Measurements from ENCODE around the gene BABAM1. TPM values are rescaled to one million over a fixed set of nuclear protein-coding genes. Genes with fewer than 3 reads are reported as not detected.
A peak's percentile ranks its signal among the peaks of the same experiment; 100 is the strongest.

BABAM1 gene
- total RNA-seq, 1 donor from 2014 or later: 135 TPM

DNA sequence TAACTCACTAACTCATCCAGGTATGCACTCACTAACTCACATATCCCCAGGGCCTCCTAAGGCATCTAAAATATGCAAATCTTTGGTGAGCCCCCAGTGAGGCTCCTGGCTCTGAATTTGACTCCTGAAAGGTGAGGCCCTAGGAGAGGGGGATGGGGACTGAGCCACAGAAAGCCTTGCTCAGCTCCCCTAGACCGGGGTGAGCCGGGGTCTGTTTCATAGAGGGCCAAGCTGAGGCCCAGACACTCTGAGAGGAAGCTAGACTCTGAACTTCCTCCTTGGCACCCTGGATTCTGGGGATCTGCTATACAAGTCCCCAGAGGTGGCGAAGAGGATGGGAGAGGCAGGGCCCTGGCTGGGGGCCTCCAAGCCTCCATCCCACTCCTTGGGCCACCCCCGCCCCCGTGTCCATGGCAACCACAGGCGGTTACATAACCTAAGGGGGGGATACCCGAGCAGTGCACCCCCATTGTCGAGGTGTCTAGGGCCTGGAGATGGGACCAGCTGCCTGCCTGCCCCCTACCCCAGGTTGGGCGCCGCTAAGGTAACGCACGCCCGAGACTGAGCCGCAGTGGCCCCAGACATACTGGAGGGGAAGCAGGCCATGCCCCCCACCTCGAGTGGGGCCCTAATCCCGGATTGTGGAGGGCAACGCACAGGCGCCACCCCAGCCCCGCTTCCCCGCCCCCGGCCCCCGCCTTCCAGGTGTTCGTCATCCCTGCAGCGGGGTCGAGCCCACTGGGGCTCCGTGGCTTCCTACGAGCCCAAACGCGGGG is 35.3 kb downstream of the BABAM1 start:
- ATAC-seq (ENCODE audit: low read depth): no peak
- peak overlapping the region; percentile 77 for H3K4me3 Mint-ChIP-seq
- H3K9me3 Mint-ChIP-seq: no peaks in the 10 kb centered on the region
- H3K27me3 Mint-ChIP-seq: no peaks in the 10 kb centered on the region
- intact Hi-C loops (cut with micrococcal nuclease): loop anchor here (10.0 kb wide), 1 partner anchor 408 kb away; no protein-coding TSS in a partner anchor
- CTCF ChIA-PET: interaction anchor here (1.4 to 2.2 kb wide), 2 partner anchors 10 to 21 kb away, joined by 3 to 12 read pairs; no protein-coding TSS in a partner anchor
- peaks cover 33% of the 10 kb centered on the region for H3K4me1 Mint-ChIP-seq
- no peak overlapping the region for H3K27ac Mint-ChIP-seq
- H3K36me3 Mint-ChIP-seq (ENCODE audit: low read depth): peaks cover 11% of the 10 kb centered on the region
- DNase-seq: no peak
- POLR2A ChIA-PET: interaction anchor here (0.7 to 1.6 kb wide), 7 partner anchors 11 to 1881 kb away, joined by 3 to 6 read pairs (median 3); partner anchors contain the start of genes ANO8, BST2 and USE1
- TF ChIP-seq, protein P1, sequence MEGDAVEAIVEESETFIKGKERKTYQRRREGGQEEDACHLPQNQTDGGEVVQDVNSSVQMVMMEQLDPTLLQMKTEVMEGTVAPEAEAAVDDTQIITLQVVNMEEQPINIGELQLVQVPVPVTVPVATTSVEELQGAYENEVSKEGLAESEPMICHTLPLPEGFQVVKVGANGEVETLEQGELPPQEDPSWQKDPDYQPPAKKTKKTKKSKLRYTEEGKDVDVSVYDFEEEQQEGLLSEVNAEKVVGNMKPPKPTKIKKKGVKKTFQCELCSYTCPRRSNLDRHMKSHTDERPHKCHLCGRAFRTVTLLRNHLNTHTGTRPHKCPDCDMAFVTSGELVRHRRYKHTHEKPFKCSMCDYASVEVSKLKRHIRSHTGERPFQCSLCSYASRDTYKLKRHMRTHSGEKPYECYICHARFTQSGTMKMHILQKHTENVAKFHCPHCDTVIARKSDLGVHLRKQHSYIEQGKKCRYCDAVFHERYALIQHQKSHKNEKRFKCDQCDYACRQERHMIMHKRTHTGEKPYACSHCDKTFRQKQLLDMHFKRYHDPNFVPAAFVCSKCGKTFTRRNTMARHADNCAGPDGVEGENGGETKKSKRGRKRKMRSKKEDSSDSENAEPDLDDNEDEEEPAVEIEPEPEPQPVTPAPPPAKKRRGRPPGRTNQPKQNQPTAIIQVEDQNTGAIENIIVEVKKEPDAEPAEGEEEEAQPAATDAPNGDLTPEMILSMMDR (IDR thresholded peaks at IDR 0.05): no peak

GRCh38 chr19:17303167-17303939 is 36.1 kb downstream of the BABAM1 start, which contains the start of gene ABHD8:
Gene ABHD8, minus strand, starts transcription at chr19:17303425. Its CDS starts 1,809 bp downstream, at chr19:17301616.
- intact Hi-C loops (cut with micrococcal nuclease): loop anchor here (10.0 kb wide), 1 partner anchor 409 kb away; no protein-coding TSS in a partner anchor
- POLR2A ChIA-PET: interaction anchor here (0.6 to 1.6 kb wide), 7 partner anchors 12 to 1880 kb away, joined by 3 to 6 read pairs (median 3); partner anchors contain the start of gene ANO8
- Mint-ChIP-seq H3K4me3 (peak within 1 kb of the TSS; percentile 77), H3K27ac (peak within 1 kb of the TSS; percentile 56), H3K36me3 (ENCODE audit: low read depth) (peaks cover 7% of the 10 kb centered on the region), H3K4me1 (peaks cover 37% of the 10 kb centered on the region), H3K27me3 (no peaks in the 10 kb centered on the region), H3K9me3 (no peaks in the 10 kb centered on the region)
- peak; percentile 90 for DNase-seq
- TF ChIP-seq, protein P1 (IDR thresholded peaks at IDR 0.05): no peak
- peak; percentile 73 for ATAC-seq (ENCODE audit: low read depth)
- CTCF ChIA-PET: interaction anchor here (0.9 to 2.3 kb wide), 5 partner anchors 10 to 230 kb away, joined by 3 to 12 read pairs (median 3); no protein-coding TSS in a partner anchor

DNA sequence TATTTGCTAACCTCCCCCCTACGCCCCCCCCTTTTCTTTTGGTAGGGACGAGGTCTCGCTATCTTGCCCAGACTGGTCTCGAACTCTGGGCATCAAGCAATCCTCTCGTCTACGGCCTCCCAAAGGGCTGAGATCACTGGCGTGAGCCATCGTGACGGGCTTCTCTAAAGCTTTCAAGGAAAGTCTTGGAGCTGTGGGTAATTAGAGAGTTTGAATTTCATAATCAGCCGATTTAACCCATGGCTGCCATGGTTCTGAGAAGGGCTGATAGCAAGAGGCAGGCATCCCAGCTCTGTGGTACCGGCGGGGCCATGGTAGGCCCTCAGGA is 36.7 kb downstream of the BABAM1 start:
- no peak for ATAC-seq (ENCODE audit: low read depth)
- Mint-ChIP-seq H3K4me3 (peak overlapping the region; percentile 77), H3K27me3 (no peaks in the 10 kb centered on the region), H3K36me3 (ENCODE audit: low read depth) (peaks cover 5% of the 10 kb centered on the region), H3K9me3 (no peaks in the 10 kb centered on the region), H3K4me1 (peaks cover 37% of the 10 kb centered on the region), H3K27ac (no peak overlapping the region)
- POLR2A ChIA-PET: interaction anchor here (0.6 to 1.6 kb wide), 6 partner anchors 12 to 888 kb away, joined by 3 to 6 read pairs (median 4); partner anchors contain the start of gene ANO8
- CTCF ChIA-PET: interaction anchor here (0.9 to 2.3 kb wide), 5 partner anchors 11 to 230 kb away, joined by 3 to 12 read pairs (median 3); no protein-coding TSS in a partner anchor
- no peak for DNase-seq
- TF ChIP-seq, protein P1 (IDR thresholded peaks at IDR 0.05): no peak
- intact Hi-C loops (cut with micrococcal nuclease): loop anchor here (10.0 kb wide), 1 partner anchor 409 kb away; no protein-coding TSS in a partner anchor

DNA sequence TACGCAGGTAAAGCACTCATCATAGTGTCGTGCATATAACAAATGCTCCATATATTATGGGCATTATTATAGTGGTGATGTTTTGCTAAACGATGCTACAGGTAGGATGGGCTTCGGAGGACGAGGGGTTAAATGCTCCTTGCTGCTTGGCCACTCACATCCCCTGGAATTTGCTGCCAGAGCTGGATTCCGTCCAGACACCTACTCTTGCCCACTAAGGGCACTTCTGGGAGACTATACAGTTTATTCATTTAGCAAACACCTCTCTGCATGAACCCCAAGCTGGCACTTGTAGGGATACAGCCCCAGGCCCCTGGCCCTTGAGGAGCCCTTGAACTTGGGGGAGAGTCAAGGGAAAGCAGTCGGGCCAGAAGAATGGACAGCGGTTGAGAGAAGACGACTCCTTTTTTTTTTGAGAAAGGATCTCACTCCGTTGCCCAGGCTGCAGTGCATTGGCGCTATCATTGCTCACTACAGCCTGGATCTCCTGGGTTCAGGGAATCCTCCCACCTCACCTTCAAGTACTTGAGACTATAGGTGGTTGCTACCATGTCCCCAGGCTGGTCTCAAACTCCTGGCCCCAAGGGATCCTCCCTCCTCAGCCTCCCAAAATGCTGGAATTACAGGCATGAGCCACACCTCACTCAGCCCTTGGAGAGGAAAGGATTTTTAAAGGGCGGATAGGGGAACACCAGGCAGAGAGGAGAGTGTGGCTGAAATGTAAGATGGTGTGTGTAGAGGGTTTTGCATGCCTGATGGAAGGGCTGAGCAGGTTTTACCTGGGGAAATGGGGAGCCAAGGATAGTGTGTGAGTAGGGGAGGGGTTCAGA is 37.4 kb downstream of the BABAM1 start:
- Mint-ChIP-seq H3K4me3 (peak overlapping the region; percentile 88), H3K27ac (peak overlapping the region; percentile 91), H3K9me3 (no peaks in the 10 kb centered on the region), H3K27me3 (no peaks in the 10 kb centered on the region), H3K4me1 (peaks cover 44% of the 10 kb centered on the region), H3K36me3 (ENCODE audit: low read depth) (peaks cover 8% of the 10 kb centered on the region)
- TF ChIP-seq, protein P1 (IDR thresholded peaks at IDR 0.05): no peak
- no peak for ATAC-seq (ENCODE audit: low read depth)
- CTCF ChIA-PET: interaction anchor here (0.7 to 2.3 kb wide), 16 partner anchors 10 to 239 kb away, joined by 3 to 14 read pairs (median 4); partner anchors contain the start of genes ANKLE1, ANO8 and BABAM1
- intact Hi-C loops (cut with micrococcal nuclease): loop anchor here (1.0 to 10.0 kb wide), 7 partner anchors 12 to 717 kb away; partner anchors contain the start of genes BABAM1 and GTPBP3
- POLR2A ChIA-PET: interaction anchor here (0.6 to 1.6 kb wide), 23 partner anchors 12 to 1226 kb away, joined by 3 to 19 read pairs (median 5); partner anchors contain the start of genes ANO8, BABAM1, MVB12A and USE1
- no peak for DNase-seq

Data from activated B cell treated with CpG ODN at 0.5 μM for 24 hours (primary cell).